ENCODE data around the gene PTPRG.

PTPRG gene

GRCh38 chr3:61868499-61868898 lies 307.1 kb downstream of the PTPRG start:
- no peak for TF ChIP-seq CTCF (IDR thresholded peaks at IDR 0.05; ENCODE audit: low read depth, low read length)
- no peak for TF ChIP-seq EZH2phosphoT487 (IDR thresholded peaks at IDR 0.05; ENCODE audit: low read depth)
- Histone ChIP-seq H3K36me3 (replicated peaks; ENCODE audit: low read depth, low read length) (no peaks in the 10 kb centered on the region), H3K9me3 (ENCODE audit: insufficient read depth, low read length) (no peaks in the 10 kb centered on the region), H3K79me2 (ENCODE audit: low read length) (no peaks in the 10 kb centered on the region), H3K4me1 (ENCODE audit: low read length) (peaks cover 9% of the 10 kb centered on the region), H3K9ac (ENCODE audit: low read length) (no peak overlapping the region), H3K4me3 (ENCODE audit: low read length) (no peak overlapping the region), H3K4me2 (ENCODE audit: low read length) (no peak overlapping the region), H4K20me1 (ENCODE audit: insufficient read depth, low read length) (no peaks in the 10 kb centered on the region), H2AFZ (ENCODE audit: low read depth, low read length) (no peak overlapping the region), H3K27me3 (ENCODE audit: low read depth, low read length) (no peaks in the 10 kb centered on the region), H3K27ac (ENCODE audit: low read length) (no peak overlapping the region)

GRCh38 chr3:61869371-61869770 lies 308.0 kb downstream of the PTPRG start:
- no peaks in the 10 kb centered on the region for H4K20me1 ChIP-seq (ENCODE audit: insufficient read depth, low read length)
- no peaks in the 10 kb centered on the region for H3K9me3 ChIP-seq (ENCODE audit: insufficient read depth, low read length)
- no peak overlapping the region for H3K4me2 ChIP-seq (ENCODE audit: low read length)
- peaks cover 9% of the 10 kb centered on the region for H3K4me1 ChIP-seq (ENCODE audit: low read length)
- no peaks in the 10 kb centered on the region for H3K27me3 ChIP-seq (ENCODE audit: low read depth, low read length)
- H3K36me3 ChIP-seq (replicated peaks; ENCODE audit: low read depth, low read length): no peaks in the 10 kb centered on the region
- no peaks in the 10 kb centered on the region for H3K79me2 ChIP-seq (ENCODE audit: low read length)
- no peak overlapping the region for H2AFZ ChIP-seq (ENCODE audit: low read depth, low read length)
- TF ChIP-seq EZH2phosphoT487 (IDR thresholded peaks at IDR 0.05; ENCODE audit: low read depth) (no peak), CTCF (IDR thresholded peaks at IDR 0.05; ENCODE audit: low read depth, low read length) (no peak)
- H3K9ac ChIP-seq (ENCODE audit: low read length): no peak overlapping the region
- no peak overlapping the region for H3K4me3 ChIP-seq (ENCODE audit: low read length)
- H3K27ac ChIP-seq (ENCODE audit: low read length): no peak overlapping the region

- Histone ChIP-seq H3K4me2 (ENCODE audit: low read length) (no peak overlapping the region), H3K4me1 (ENCODE audit: low read length) (peaks cover 17% of the 10 kb centered on the region), H3K79me2 (ENCODE audit: low read length) (no peaks in the 10 kb centered on the region), H3K27ac (ENCODE audit: low read length) (no peak overlapping the region), H4K20me1 (ENCODE audit: insufficient read depth, low read length) (no peaks in the 10 kb centered on the region), H3K9ac (ENCODE audit: low read length) (no peak overlapping the region), H3K27me3 (ENCODE audit: low read depth, low read length) (no peaks in the 10 kb centered on the region), H3K4me3 (ENCODE audit: low read length) (no peak overlapping the region), H2AFZ (ENCODE audit: low read depth, low read length) (no peak overlapping the region), H3K36me3 (replicated peaks; ENCODE audit: low read depth, low read length) (no peaks in the 10 kb centered on the region), H3K9me3 (ENCODE audit: insufficient read depth, low read length) (no peaks in the 10 kb centered on the region)
- no peak for TF ChIP-seq CTCF (IDR thresholded peaks at IDR 0.05; ENCODE audit: low read depth, low read length)
- TF ChIP-seq EZH2phosphoT487 (IDR thresholded peaks at IDR 0.05; ENCODE audit: low read depth): no peak
These were observed 310.3 kb downstream of the PTPRG start for GRCh38 chr3:61871644-61872043.

GRCh38 chr3:61872077-61872706 lies 310.8 kb downstream of the PTPRG start:
- no peak overlapping the region for H3K27ac ChIP-seq (ENCODE audit: low read length)
- no peak overlapping the region for H3K4me2 ChIP-seq (ENCODE audit: low read length)
- no peaks in the 10 kb centered on the region for H4K20me1 ChIP-seq (ENCODE audit: insufficient read depth, low read length)
- H3K9me3 ChIP-seq (ENCODE audit: insufficient read depth, low read length): no peaks in the 10 kb centered on the region
- H3K9ac ChIP-seq (ENCODE audit: low read length): no peak overlapping the region
- H3K36me3 ChIP-seq (replicated peaks; ENCODE audit: low read depth, low read length): no peaks in the 10 kb centered on the region
- TF ChIP-seq CTCF (IDR thresholded peaks at IDR 0.05; ENCODE audit: low read depth, low read length) (no peak), EZH2phosphoT487 (IDR thresholded peaks at IDR 0.05; ENCODE audit: low read depth) (no peak)
- H3K27me3 ChIP-seq (ENCODE audit: low read depth, low read length): no peaks in the 10 kb centered on the region
- H3K4me3 ChIP-seq (ENCODE audit: low read length): no peak overlapping the region
- no peaks in the 10 kb centered on the region for H3K79me2 ChIP-seq (ENCODE audit: low read length)
- H2AFZ ChIP-seq (ENCODE audit: low read depth, low read length): no peak overlapping the region
- H3K4me1 ChIP-seq (ENCODE audit: low read length): peaks cover 23% of the 10 kb centered on the region

Measured in OCI-LY3 (cell line).